H1 (cell line): ENCODE measurements around the gene EIF2S2. TPM values are rescaled to one million over a fixed set of nuclear protein-coding genes. Genes with fewer than 3 reads are reported as not detected.

Experiments used
- CTCF ChIA-PET: fragments of 300-600 bp; sonication (Branson Sonifier 250); formaldehyde crosslinking; loops from one replicate; lab custom pipeline; 2021; ENCODE audit not compliant: partially characterized antibody; lab: Charles Lee
- POLR2A ChIA-PET: fragments of 300-600 bp; sonication (Branson Sonifier 250); formaldehyde crosslinking; loops from one replicate; lab custom pipeline; 2021; ENCODE audit warnings: inconsistent platforms; ENCODE audit not compliant: partially characterized antibody; lab: Charles Lee
- DNase-seq, 2 experiments: peaks; one replicate each; pipeline versions ENCODE4 v3.0.0 to v3.0.0-alpha.2; 2010 to 2022; ENCODE audit warnings: low spot score in 2 of 2, low read depth in 1 of 2, mixed read lengths in 1 of 2
- FAIRE-seq: peaks from 2 replicates; lab custom pipeline; 2011; peaks lifted over from hg19 to GRCh38; lab: Jason Lieb, UNC
- H2AFZ ChIP-seq: 2 replicates; pipeline ENCODE4 v1.8.1; 2012; ENCODE audit warnings: low read length, inconsistent platforms
- H2AK5ac ChIP-seq: 2 replicates; pipeline ENCODE4 v1.6.1; 2013; ENCODE audit warnings: low read depth, low read length
- H2BK120ac ChIP-seq: replicated peaks from 2 replicates; pipeline ENCODE3; 2013; ENCODE audit warnings: low read depth, low read length, inconsistent platforms
- H2BK12ac ChIP-seq: 2 replicates; pipeline ENCODE4 v1.6.1; 2013; ENCODE audit warnings: low read depth, low read length
- H2BK15ac ChIP-seq: 2 replicates; pipeline ENCODE4 v1.6.1; 2013; ENCODE audit warnings: low read length
- H2BK20ac ChIP-seq: 2 replicates; pipeline ENCODE4 v1.6.1; 2013; ENCODE audit warnings: low read length
- H2BK5ac ChIP-seq: 2 replicates; pipeline ENCODE4 v1.6.1; 2013; ENCODE audit warnings: low read depth, low read length
- H3K14ac ChIP-seq: 2 replicates; pipeline ENCODE4 v1.6.1; 2013; ENCODE audit warnings: inconsistent platforms; ENCODE audit not compliant: insufficient read length
- H3K18ac ChIP-seq: 2 replicates; pipeline ENCODE4 v1.6.1; 2013; ENCODE audit warnings: low read length; ENCODE audit errors: extremely low read depth
- H3K23ac ChIP-seq: 2 replicates; pipeline ENCODE4 v1.6.1; 2013; ENCODE audit warnings: inconsistent platforms; ENCODE audit not compliant: insufficient read length
- H3K23me2 ChIP-seq: 2 replicates; pipeline ENCODE4 v1.6.1; 2013; ENCODE audit warnings: low read depth, low read length
- H3K27ac ChIP-seq: 2 replicates; pipeline ENCODE4 v1.6.1; 2011; ENCODE audit warnings: low read depth, low read length, inconsistent platforms
- H3K27me3 ChIP-seq, 4 experiments: replicated peaks in 1 of 4; 1 replicate in 1 of 4; 2 replicates in 3 of 4; pipeline versions ENCODE4 v1.6.1 to v1.8.1; 2011 to 2013; ENCODE audit warnings: low read length in 3 of 4, mild to moderate bottlenecking in 3 of 4, inconsistent platforms in 2 of 4, mixed read lengths in 2 of 4, moderate library complexity in 1 of 4; ENCODE audit not compliant: control insufficient read depth in 3 of 4, insufficient read depth in 3 of 4; ENCODE audit errors: extremely low read depth in 1 of 4
- H3K36me3 ChIP-seq, 4 experiments: 2 replicates each; pipeline versions ENCODE4 v1.6.1 to v1.8.1; 2011 to 2013; ENCODE audit warnings: mild to moderate bottlenecking in 4 of 4, low read length in 3 of 4, moderate library complexity in 2 of 4, control low read depth in 1 of 4, inconsistent platforms in 1 of 4; ENCODE audit not compliant: insufficient read depth in 4 of 4, control insufficient read depth in 2 of 4
- H3K4ac ChIP-seq: replicated peaks from 2 replicates; pipeline ENCODE3; 2013; ENCODE audit warnings: low read length, low read depth, mixed read lengths, inconsistent platforms; ENCODE audit not compliant: insufficient read length
- H3K4me1 ChIP-seq, 4 experiments: replicated peaks in 1 of 4; 1 replicate in 1 of 4; 2 replicates in 3 of 4; pipeline versions ENCODE4 v1.6.1 to v1.8.1; 2011 to 2013; ENCODE audit warnings: low read length in 3 of 4, inconsistent platforms in 2 of 4, mixed read lengths in 1 of 4; ENCODE audit not compliant: insufficient read depth in 4 of 4, control insufficient read depth in 3 of 4
- H3K4me2 ChIP-seq, 2 experiments: 2 replicates each; pipeline versions ENCODE4 v1.6.1 to v1.8.1; 2011 to 2013; ENCODE audit warnings: low read depth in 2 of 2, low read length in 2 of 2, control low read depth in 1 of 2, inconsistent platforms in 1 of 2, mild to moderate bottlenecking in 1 of 2; ENCODE audit not compliant: insufficient read depth in 1 of 2
- H3K4me3 ChIP-seq, 4 experiments: fragments of 200-600, 300-600 bp in 1 of 4; sonication (generic), shearing (Covaris generic), sonication (Bioruptor Twin) in 1 of 4; 2 replicates each; pipeline versions ENCODE4 v1.5.1 to v1.8.1; 2011 to 2016; ENCODE audit warnings: low read length in 4 of 4, low read depth in 3 of 4, control low read depth in 2 of 4, inconsistent platforms in 2 of 4, mild to moderate bottlenecking in 2 of 4, mixed read lengths in 1 of 4, moderate library complexity in 1 of 4; ENCODE audit not compliant: insufficient read depth in 2 of 4; ENCODE audit errors: extremely low read depth in 1 of 4
- H3K56ac ChIP-seq: replicated peaks from 2 replicates; pipeline ENCODE3; 2013; ENCODE audit warnings: low read depth, mild to moderate bottlenecking, mixed read lengths, low read length, inconsistent platforms; ENCODE audit not compliant: insufficient read length
- H3K79me1 ChIP-seq: 2 replicates; pipeline ENCODE4 v1.6.1; 2013; ENCODE audit warnings: low read depth, low read length, control low read depth
- H3K79me2 ChIP-seq, 2 experiments: 2 replicates each; pipeline versions ENCODE4 v1.6.1 to v1.8.1; 2012 to 2013; ENCODE audit warnings: low read length in 2 of 2, mild to moderate bottlenecking in 2 of 2, inconsistent platforms in 1 of 2; ENCODE audit not compliant: insufficient read depth in 2 of 2, control insufficient read depth in 1 of 2
- H3K9ac ChIP-seq, 4 experiments: replicated peaks in 1 of 4; 1 replicate in 1 of 4; 2 replicates in 3 of 4; pipeline versions ENCODE4 v1.6.1 to v1.8.1; 2011 to 2013; ENCODE audit warnings: low read depth in 3 of 4, low read length in 3 of 4, control low read depth in 2 of 4, mild to moderate bottlenecking in 2 of 4, moderate library complexity in 2 of 4, inconsistent platforms in 1 of 4; ENCODE audit errors: extremely low read depth in 1 of 4
- H3K9me3 ChIP-seq, 2 experiments: 2 replicates each; pipeline versions ENCODE4 v1.6.1 to v1.8.1; 2012 to 2013; ENCODE audit warnings: mild to moderate bottlenecking in 2 of 2, moderate library complexity in 2 of 2, control low read depth in 1 of 2, inconsistent platforms in 1 of 2, low read depth in 1 of 2, low read length in 1 of 2, mixed read lengths in 1 of 2; ENCODE audit not compliant: insufficient read depth in 2 of 2
- H4K20me1 ChIP-seq, 2 experiments: replicated peaks in 1 of 2; 2 replicates each; pipeline versions ENCODE3 to v1.8.1; 2011 to 2013; ENCODE audit warnings: inconsistent platforms in 2 of 2, low read length in 2 of 2, mild to moderate bottlenecking in 1 of 2; ENCODE audit not compliant: insufficient read depth in 2 of 2, control insufficient read depth in 1 of 2
- H4K5ac ChIP-seq: 2 replicates; pipeline ENCODE4 v1.6.1; 2013; ENCODE audit warnings: low read length, low read depth, mixed read lengths, inconsistent platforms; ENCODE audit not compliant: insufficient read length
- H4K8ac ChIP-seq: 2 replicates; pipeline ENCODE4 v1.8.0; 2013; ENCODE audit warnings: mild to moderate bottlenecking, moderate library complexity, low read length, inconsistent platforms; ENCODE audit not compliant: insufficient read depth; ENCODE audit errors: extremely low read depth
- H4K91ac ChIP-seq: replicated peaks from 2 replicates; pipeline ENCODE3; 2013; ENCODE audit warnings: low read length, mixed read lengths, inconsistent platforms; ENCODE audit not compliant: insufficient read length
- WGBS, 2 experiments: shearing (Covaris generic) in 1 of 2; methylation state at CpG; one replicate each; pipeline versions ENCODE4 v1.1.6 to v1.1.7; 2013 to 2015; ENCODE audit warnings: low lambda C conversion rate in 2 of 2, mixed read lengths in 2 of 2, inconsistent platforms in 1 of 2, low coverage in 1 of 2, missing lambda C conversion rate in 1 of 2; ENCODE audit not compliant: insufficient replicate concordance in 2 of 2, insufficient coverage in 1 of 2, insufficient read length in 1 of 2; ENCODE audit errors: extremely low coverage in 1 of 2, missing lambda C conversion rate in 1 of 2; 5-methylcytosine and 5-hydroxymethylcytosine counted together
- polyA plus RNA-seq, 7 experiments: library from polyadenylated mRNA; depleted of rRNA in 3 of 7; stranded (reverse) in 5 of 7; unstranded in 2 of 7; fragments of >200 nt in 5 of 7; fragments of 200-250 nt in 2 of 7; gene quantifications; 1 replicate in 5 of 7; 2 replicates in 1 of 7; 4 replicates in 1 of 7; pipeline versions ENCODE4 v1.2.1 to v1.2.3, GENCODE V29; 2011 to 2013; ENCODE audit warnings: missing spikeins in 2 of 7, mixed read lengths in 2 of 7
- total RNA-seq: library from RNA; stranded (reverse); fragmentation: NEBNext Ultra II Directional; extraction: Animal tissue kit (Norgen Biotek cat#: 25700); gene quantifications from 2 replicates; pipeline ENCODE4 v1.2.1, GENCODE V29; 2021

Gene EIF2S2
- total and polyA plus RNA-seq, 2 of the 8 experiments (the other 6 are each of a cell fraction or from before 2014, with no cell fraction given): 59.5 to 142 TPM

GRCh38 chr20:34150306-34151000 lies 38.4 kb upstream of the EIF2S2 start:
- peaks cover 0 to 5% (median 2%) of the 10 kb centered on the region in 4 experiments; a peak in 4 of 7 replicates for H3K4me1 ChIP-seq
- no peak overlapping the region for H2BK20ac ChIP-seq
- peak overlapping the region; percentile 16; the same call in 1 of the 2 replicates for H2AFZ ChIP-seq
- DNase-seq (no peak), FAIRE-seq (no peak)
- H4K20me1 ChIP-seq: no peaks in the 10 kb centered on the region
- WGBS, 2 experiments: 87% methylated on average over 9 of the region's 9 CpGs; no CpG with 5 or more reads in 1 of the 2 experiments
- H3K23me2 ChIP-seq: no peaks in the 10 kb centered on the region; the same call in 1 of the 2 replicates
- no peak overlapping the region for H4K5ac ChIP-seq
- H3K4me3 ChIP-seq: no peak overlapping the region
- H3K79me1 ChIP-seq: no peaks in the 10 kb centered on the region
- no peak overlapping the region for H2BK15ac ChIP-seq
- H3K4me2 ChIP-seq: no peak overlapping the region
- no peak overlapping the region for H3K14ac ChIP-seq
- no peak overlapping the region for H3K56ac ChIP-seq
- no peak overlapping the region for H3K4ac ChIP-seq
- H3K9ac ChIP-seq: no peak overlapping the region
- no peaks in the 10 kb centered on the region for H3K79me2 ChIP-seq
- H2BK120ac ChIP-seq: no peak overlapping the region
- H3K23ac ChIP-seq: no peak overlapping the region
- no peaks in the 10 kb centered on the region for H3K9me3 ChIP-seq
- no peaks in the 10 kb centered on the region for H3K36me3 ChIP-seq
- no peak overlapping the region for H3K27ac ChIP-seq
- no peak overlapping the region for H2BK12ac ChIP-seq
- CTCF ChIA-PET: no interaction called here
- no peak overlapping the region for H4K8ac ChIP-seq
- no peak overlapping the region for H2AK5ac ChIP-seq
- no peak overlapping the region for H3K18ac ChIP-seq
- no peak overlapping the region for H2BK5ac ChIP-seq
- H4K91ac ChIP-seq: no peak overlapping the region
- POLR2A ChIA-PET: interaction anchor here (1.2 kb wide), 1 partner anchor 39 kb away, joined by 3 read pairs; the partner anchor contains the start of gene EIF2S2
- peaks cover 0 to 7% (median 5%) of the 10 kb centered on the region in 4 experiments; a peak in 3 of 7 replicates for H3K27me3 ChIP-seq
